Parathyroid adenoma (tissue), 2 donors: Measurements from ENCODE around the gene ACP2.

Source experiments
- H2AFZ ChIP-seq: fragments of 300-600 bp; sonication (generic); one replicate; pipeline ENCODE4 v1.7.0; 2017; ENCODE audit warnings: antibody characterized with exemption, mild to moderate bottlenecking
- H3K27ac ChIP-seq: fragments of 300-600 bp; sonication (generic); one replicate; pipeline ENCODE4 v1.7.0; 2017
- H3K27me3 ChIP-seq: fragments of 300-600 bp; sonication (generic); one replicate; pipeline ENCODE4 v1.7.0; 2017; ENCODE audit warnings: low read length; ENCODE audit not compliant: control insufficient read depth, insufficient read depth
- H3K36me3 ChIP-seq: fragments of 300-600 bp; sonication (generic); one replicate; pipeline ENCODE4 v1.7.0; 2017; ENCODE audit warnings: low read length; ENCODE audit not compliant: control insufficient read depth, insufficient read depth
- H3K4me1 ChIP-seq: fragments of 300-600 bp; sonication (generic); one replicate; pipeline ENCODE4 v1.7.0; 2017; ENCODE audit warnings: control low read depth
- H3K4me2 ChIP-seq: fragments of 300-600 bp; sonication (generic); one replicate; pipeline ENCODE4 v1.7.0; 2017; ENCODE audit warnings: low read length
- H3K4me3 ChIP-seq: fragments of 300-600 bp; sonication (generic); one replicate; pipeline ENCODE4 v1.7.0; 2017; ENCODE audit warnings: low read depth, low read length
- H3K79me2 ChIP-seq: fragments of 300-600 bp; sonication (generic); one replicate; pipeline ENCODE4 v1.7.0; 2017; ENCODE audit warnings: control low read depth
- H3K9ac ChIP-seq: fragments of 300-600 bp; sonication (generic); one replicate; pipeline ENCODE4 v1.7.0; 2017; ENCODE audit warnings: mild to moderate bottlenecking
- H3K9me3 ChIP-seq: fragments of 300-600 bp; sonication (generic); one replicate; pipeline ENCODE4 v1.7.0; 2017; ENCODE audit warnings: low read length; ENCODE audit not compliant: control insufficient read depth
- TF ChIP-seq, protein P1 (sequence below): fragments of 300-600 bp; sonication (generic); IDR thresholded peaks from one replicate; pipeline ENCODE4 v1.7.0; 2017; ENCODE audit warnings: antibody characterized with exemption, mild to moderate bottlenecking
- donor health status: primary hyperparathyroidism.

The ACP2 gene

DNA sequence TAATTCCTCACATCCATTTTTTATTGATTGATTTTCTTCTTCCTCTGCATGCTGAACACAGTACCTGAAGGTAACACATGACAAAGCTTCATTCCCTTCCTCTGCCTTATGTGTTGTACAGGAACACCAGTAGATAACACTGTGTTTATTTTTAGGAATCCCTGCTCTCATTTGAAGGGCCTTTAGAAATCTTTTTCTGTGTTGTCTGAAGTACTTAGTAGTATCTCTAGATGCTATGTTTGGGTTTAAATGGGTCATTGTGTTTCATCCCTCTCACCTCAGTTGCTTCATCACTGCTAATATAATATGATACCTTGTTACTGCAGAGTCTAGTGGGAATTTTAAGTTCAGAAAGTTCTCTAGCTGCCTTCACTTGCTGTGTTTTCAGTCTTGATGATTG lies 31.5 kb upstream of the ACP2 start:
- Histone ChIP-seq H3K27me3 (no peaks in the 10 kb centered on the region), H3K4me2 (no peak overlapping the region), H3K9me3 (no peaks in the 10 kb centered on the region), H3K27ac (no peak overlapping the region), H3K9ac (no peak overlapping the region), H3K4me1 (no peaks in the 10 kb centered on the region), H3K4me3 (no peak overlapping the region), H2AFZ (no peak overlapping the region), H3K79me2 (peaks cover 5% of the 10 kb centered on the region), H3K36me3 (no peaks in the 10 kb centered on the region)
- TF ChIP-seq, protein P1, sequence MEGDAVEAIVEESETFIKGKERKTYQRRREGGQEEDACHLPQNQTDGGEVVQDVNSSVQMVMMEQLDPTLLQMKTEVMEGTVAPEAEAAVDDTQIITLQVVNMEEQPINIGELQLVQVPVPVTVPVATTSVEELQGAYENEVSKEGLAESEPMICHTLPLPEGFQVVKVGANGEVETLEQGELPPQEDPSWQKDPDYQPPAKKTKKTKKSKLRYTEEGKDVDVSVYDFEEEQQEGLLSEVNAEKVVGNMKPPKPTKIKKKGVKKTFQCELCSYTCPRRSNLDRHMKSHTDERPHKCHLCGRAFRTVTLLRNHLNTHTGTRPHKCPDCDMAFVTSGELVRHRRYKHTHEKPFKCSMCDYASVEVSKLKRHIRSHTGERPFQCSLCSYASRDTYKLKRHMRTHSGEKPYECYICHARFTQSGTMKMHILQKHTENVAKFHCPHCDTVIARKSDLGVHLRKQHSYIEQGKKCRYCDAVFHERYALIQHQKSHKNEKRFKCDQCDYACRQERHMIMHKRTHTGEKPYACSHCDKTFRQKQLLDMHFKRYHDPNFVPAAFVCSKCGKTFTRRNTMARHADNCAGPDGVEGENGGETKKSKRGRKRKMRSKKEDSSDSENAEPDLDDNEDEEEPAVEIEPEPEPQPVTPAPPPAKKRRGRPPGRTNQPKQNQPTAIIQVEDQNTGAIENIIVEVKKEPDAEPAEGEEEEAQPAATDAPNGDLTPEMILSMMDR = no peak

DNA sequence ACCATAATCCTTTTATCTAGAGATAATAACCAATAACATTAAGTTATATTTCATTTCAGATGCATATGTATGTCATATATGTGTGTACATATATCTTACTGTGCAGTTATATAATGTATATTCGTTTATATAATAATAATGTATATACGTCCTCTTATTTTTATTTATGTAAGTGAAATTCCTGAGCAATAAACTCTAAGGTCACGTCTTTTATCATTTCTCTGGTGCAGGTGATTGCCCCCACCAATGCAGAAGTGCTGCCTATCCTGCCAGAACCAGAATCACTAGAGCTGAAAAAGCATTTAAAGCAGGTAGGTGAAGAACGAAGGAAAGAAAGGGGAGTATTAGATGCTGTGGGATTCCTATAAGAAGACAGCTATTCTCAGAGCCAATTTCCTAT lies 30.2 kb upstream of the ACP2 start:
- TF ChIP-seq, protein P1 = no peak
- Histone ChIP-seq H3K36me3 (no peaks in the 10 kb centered on the region), H3K4me3 (no peak overlapping the region), H3K4me1 (no peaks in the 10 kb centered on the region), H2AFZ (no peak overlapping the region), H3K27ac (no peak overlapping the region), H3K4me2 (no peak overlapping the region), H3K9ac (no peak overlapping the region), H3K27me3 (no peaks in the 10 kb centered on the region), H3K9me3 (no peaks in the 10 kb centered on the region), H3K79me2 (peaks cover 5% of the 10 kb centered on the region)

DNA sequence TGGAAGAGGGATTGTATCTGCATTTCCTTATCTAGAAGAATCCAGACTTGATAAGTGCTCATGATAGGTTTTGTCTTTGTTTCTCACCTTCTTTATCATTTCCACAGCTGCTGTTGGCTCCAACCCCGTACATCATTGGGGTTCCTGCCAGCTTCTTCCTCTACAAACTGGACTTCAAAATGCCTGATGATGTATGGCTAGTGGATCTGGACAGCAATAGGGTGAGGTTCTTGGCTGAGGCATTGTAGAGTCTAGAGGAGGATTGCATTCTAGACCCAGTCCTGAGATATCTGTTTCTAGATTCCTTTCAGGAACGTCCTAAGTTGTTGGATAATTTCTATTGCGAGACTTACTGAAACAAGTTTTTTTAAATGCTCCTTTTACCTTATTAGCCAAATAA lies 29.4 kb upstream of the ACP2 start:
- H2AFZ ChIP-seq = no peak overlapping the region
- TF ChIP-seq, protein P1 = no peak
- H3K4me1 ChIP-seq = no peaks in the 10 kb centered on the region
- no peaks in the 10 kb centered on the region for H3K9me3 ChIP-seq
- no peak overlapping the region for H3K27ac ChIP-seq
- H3K27me3 ChIP-seq = no peaks in the 10 kb centered on the region
- no peaks in the 10 kb centered on the region for H3K36me3 ChIP-seq
- H3K4me2 ChIP-seq = no peak overlapping the region
- no peak overlapping the region for H3K4me3 ChIP-seq
- no peak overlapping the region for H3K9ac ChIP-seq
- H3K79me2 ChIP-seq = peaks cover 5% of the 10 kb centered on the region

DNA sequence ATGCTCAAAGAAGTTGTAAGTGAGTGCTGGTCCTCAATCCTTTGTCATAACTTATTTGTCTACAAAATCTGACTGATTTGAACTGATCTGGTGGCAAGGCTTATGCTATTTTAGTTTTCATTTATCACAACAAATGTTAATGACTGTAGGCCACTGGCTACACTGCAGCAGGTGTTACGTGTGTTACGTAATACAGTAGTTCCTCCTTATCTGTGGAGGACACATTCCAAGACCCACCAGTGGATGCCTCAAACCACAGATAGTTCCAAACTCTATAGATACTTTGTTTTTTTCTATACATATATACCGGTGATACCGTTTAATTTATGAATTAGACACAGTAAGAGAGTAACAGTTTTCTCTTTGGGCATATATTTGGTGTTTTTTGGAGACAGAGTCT lies 28.3 kb upstream of the ACP2 start:
- Histone ChIP-seq H3K27ac (no peak overlapping the region), H3K4me3 (no peak overlapping the region), H3K9ac (no peak overlapping the region), H3K4me1 (no peaks in the 10 kb centered on the region), H3K79me2 (peaks cover 9% of the 10 kb centered on the region), H2AFZ (no peak overlapping the region), H3K27me3 (no peaks in the 10 kb centered on the region), H3K36me3 (no peaks in the 10 kb centered on the region), H3K4me2 (no peak overlapping the region), H3K9me3 (no peaks in the 10 kb centered on the region)
- TF ChIP-seq, protein P1 = no peak

DNA sequence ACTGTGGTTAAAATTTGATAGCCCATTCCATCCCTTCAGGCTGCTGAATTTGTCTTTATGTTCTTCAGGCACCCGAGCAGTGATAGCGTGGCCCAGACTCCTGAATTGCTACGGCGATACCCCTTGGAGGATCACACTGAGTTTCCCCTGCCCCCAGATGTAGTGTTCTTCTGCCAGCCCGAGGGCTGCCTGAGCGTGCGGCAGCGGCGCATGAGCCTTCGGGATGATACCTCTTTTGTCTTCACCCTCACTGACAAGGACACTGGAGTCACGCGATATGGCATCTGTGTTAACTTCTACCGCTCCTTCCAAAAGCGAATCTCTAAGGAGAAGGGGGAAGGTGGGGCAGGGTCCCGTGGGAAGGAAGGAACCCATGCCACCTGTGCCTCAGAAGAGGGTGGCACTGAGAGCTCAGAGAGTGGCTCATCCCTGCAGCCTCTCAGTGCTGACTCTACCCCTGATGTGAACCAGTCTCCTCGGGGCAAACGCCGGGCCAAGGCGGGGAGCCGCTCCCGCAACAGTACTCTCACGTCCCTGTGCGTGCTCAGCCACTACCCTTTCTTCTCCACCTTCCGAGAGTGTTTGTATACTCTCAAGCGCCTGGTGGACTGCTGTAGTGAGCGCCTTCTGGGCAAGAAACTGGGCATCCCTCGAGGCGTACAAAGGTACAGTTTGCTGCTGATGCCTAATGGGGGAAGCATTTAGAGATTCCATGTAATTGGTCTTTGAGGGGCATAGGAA lies 26.1 kb upstream of the ACP2 start:
- Histone ChIP-seq H3K27ac (no peak overlapping the region), H3K36me3 (no peaks in the 10 kb centered on the region)

More for the DNA sequence above, 26.1 kb upstream of the ACP2 start:
- TF ChIP-seq, protein P1 = no peak
- Histone ChIP-seq H3K9me3 (no peaks in the 10 kb centered on the region), H3K27me3 (no peaks in the 10 kb centered on the region), H3K4me2 (no peak overlapping the region), H2AFZ (no peak overlapping the region), H3K9ac (no peak overlapping the region), H3K4me1 (peaks cover 3% of the 10 kb centered on the region), H3K79me2 (peaks cover 9% of the 10 kb centered on the region), H3K4me3 (no peak overlapping the region)
